Activated naive CD4-positive, alpha-beta T cell treated with anti-CD3 and anti-CD28 coated beads, Interleukin-2, amount 10 ng/mL, durations not matched to agents 7 days and 5 days (primary cell): ENCODE measurements around the gene ANXA10.
"Not testable (repeated sequence)": the region's sequence is repeated elsewhere in the genome, so short reads cannot be mapped to it uniquely, and the experiment has no call there.

Source experiments
- CTCF ChIA-PET: fragments of 350-600 bp; sonication (Branson Sonifier 250); formaldehyde crosslinking; loops from one replicate; lab custom pipeline; 2021; ENCODE audit warnings: antibody characterized with exemption; lab: Charles Lee
- DNase-seq: peaks from one replicate; pipeline ENCODE4 v3.0.0-alpha.2; 2020
- H3K27ac Mint-ChIP-seq: one replicate; pipeline ENCODE4 v1.8.0; 2021; ENCODE audit warnings: mild to moderate bottlenecking, moderate library complexity, mixed read lengths
- H3K27me3 Mint-ChIP-seq: one replicate; pipeline ENCODE4 v1.8.0; 2021; ENCODE audit warnings: mild to moderate bottlenecking, mixed read lengths
- H3K36me3 Mint-ChIP-seq: one replicate; pipeline ENCODE4 v1.8.0; 2021; ENCODE audit warnings: mixed read lengths
- H3K4me1 Mint-ChIP-seq: one replicate; pipeline ENCODE4 v1.8.0; 2021; ENCODE audit warnings: mixed read lengths
- H3K4me3 Mint-ChIP-seq: one replicate; pipeline ENCODE4 v1.8.0; 2021; ENCODE audit warnings: mild to moderate bottlenecking, moderate library complexity, mixed read lengths
- H3K9me3 Mint-ChIP-seq: one replicate; pipeline ENCODE4 v1.8.0; 2021; ENCODE audit warnings: mixed read lengths

Gene ANXA10

GRCh38 chr4:168096407-168096784 lies 4.1 kb downstream of the ANXA10 start:
- DNase-seq: no peak
- no peaks in the 10 kb centered on the region for H3K36me3 Mint-ChIP-seq
- no peaks in the 10 kb centered on the region for H3K27me3 Mint-ChIP-seq
- H3K4me1 Mint-ChIP-seq: no peaks in the 10 kb centered on the region
- CTCF ChIA-PET: no interaction called here
- H3K27ac Mint-ChIP-seq: no peak overlapping the region
- no peaks in the 10 kb centered on the region for H3K9me3 Mint-ChIP-seq
- no peak overlapping the region for H3K4me3 Mint-ChIP-seq

- no peaks in the 10 kb centered on the region for H3K27me3 Mint-ChIP-seq
- H3K4me1 Mint-ChIP-seq: no peaks in the 10 kb centered on the region
- H3K36me3 Mint-ChIP-seq: no peaks in the 10 kb centered on the region
- DNase-seq: no peak
- H3K4me3 Mint-ChIP-seq: no peak overlapping the region
- CTCF ChIA-PET: no interaction called here
- H3K27ac Mint-ChIP-seq: no peak overlapping the region
- H3K9me3 Mint-ChIP-seq: no peaks in the 10 kb centered on the region
Observed at GRCh38 chr4:168097161-168097560, 4.8 kb downstream of the ANXA10 start.

GRCh38 chr4:168098248-168098717 lies 5.9 kb downstream of the ANXA10 start:
- no peaks in the 10 kb centered on the region for H3K27me3 Mint-ChIP-seq
- CTCF ChIA-PET: no interaction called here

GRCh38 chr4:168099195-168099594 lies 6.9 kb downstream of the ANXA10 start:
- Mint-ChIP-seq H3K9me3 (no peaks in the 10 kb centered on the region), H3K27me3 (no peaks in the 10 kb centered on the region), H3K4me3 (no peak overlapping the region), H3K4me1 (no peaks in the 10 kb centered on the region), H3K27ac (no peak overlapping the region), H3K36me3 (no peaks in the 10 kb centered on the region)
- no peak for DNase-seq
- CTCF ChIA-PET: no interaction called here

More at GRCh38 chr4:168098248-168098717, 5.9 kb downstream of the ANXA10 start:
- Mint-ChIP-seq H3K4me1 (no peaks in the 10 kb centered on the region), H3K27ac (no peak overlapping the region), H3K4me3 (no peak overlapping the region), H3K9me3 (no peaks in the 10 kb centered on the region), H3K36me3 (no peaks in the 10 kb centered on the region)
- DNase-seq: no peak

DNA sequence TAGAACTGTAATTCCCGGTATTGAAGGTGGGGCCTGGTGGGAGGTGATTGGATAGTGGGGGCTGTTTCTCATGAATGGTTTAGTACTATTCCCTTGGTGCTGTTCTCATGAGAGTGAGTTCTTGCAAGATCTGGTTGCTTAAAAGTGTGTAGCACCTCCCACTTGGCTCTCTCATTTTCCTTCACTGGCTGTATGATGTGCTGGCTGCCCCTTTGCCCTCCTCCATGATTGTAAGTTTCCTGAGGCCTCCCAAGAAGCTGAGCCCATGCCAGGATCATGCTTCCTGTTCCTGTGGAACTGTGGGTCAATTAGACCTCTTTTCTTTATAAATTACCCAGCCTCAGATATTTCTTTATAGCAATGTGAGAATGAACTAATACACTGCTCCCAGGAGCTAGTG lies 8.7 kb downstream of the ANXA10 start:
- H3K27me3 Mint-ChIP-seq: no peaks in the 10 kb centered on the region
- DNase-seq: no peak
- CTCF ChIA-PET: no interaction called here
- H3K27ac Mint-ChIP-seq: no peak overlapping the region
- H3K36me3 Mint-ChIP-seq: no peaks in the 10 kb centered on the region
- H3K9me3 Mint-ChIP-seq: no peaks in the 10 kb centered on the region
- H3K4me1 Mint-ChIP-seq: no peaks in the 10 kb centered on the region
- H3K4me3 Mint-ChIP-seq: no peak overlapping the region

GRCh38 chr4:168102403-168102802 lies 10.1 kb downstream of the ANXA10 start:
- Mint-ChIP-seq H3K27me3 (no peaks in the 10 kb centered on the region), H3K4me1 (no peaks in the 10 kb centered on the region), H3K36me3 (no peaks in the 10 kb centered on the region), H3K4me3 (no peak overlapping the region), H3K27ac (no peak overlapping the region), H3K9me3 (no peaks in the 10 kb centered on the region)
- no peak for DNase-seq
- CTCF ChIA-PET: no interaction called here

GRCh38 chr4:168109527-168109926 lies 17.2 kb downstream of the ANXA10 start:
- no peak overlapping the region for H3K4me3 Mint-ChIP-seq
- CTCF ChIA-PET: interaction anchor here (0.8 kb wide), 1 partner anchor 44 kb away, joined by 4 read pairs; no protein-coding TSS in a partner anchor
- no peak for DNase-seq
- H3K4me1 Mint-ChIP-seq: no peaks in the 10 kb centered on the region
- H3K27me3 Mint-ChIP-seq: no peaks in the 10 kb centered on the region
- H3K9me3 Mint-ChIP-seq: no peaks in the 10 kb centered on the region
- H3K27ac Mint-ChIP-seq: no peak overlapping the region
- H3K36me3 Mint-ChIP-seq: no peaks in the 10 kb centered on the region

DNA sequence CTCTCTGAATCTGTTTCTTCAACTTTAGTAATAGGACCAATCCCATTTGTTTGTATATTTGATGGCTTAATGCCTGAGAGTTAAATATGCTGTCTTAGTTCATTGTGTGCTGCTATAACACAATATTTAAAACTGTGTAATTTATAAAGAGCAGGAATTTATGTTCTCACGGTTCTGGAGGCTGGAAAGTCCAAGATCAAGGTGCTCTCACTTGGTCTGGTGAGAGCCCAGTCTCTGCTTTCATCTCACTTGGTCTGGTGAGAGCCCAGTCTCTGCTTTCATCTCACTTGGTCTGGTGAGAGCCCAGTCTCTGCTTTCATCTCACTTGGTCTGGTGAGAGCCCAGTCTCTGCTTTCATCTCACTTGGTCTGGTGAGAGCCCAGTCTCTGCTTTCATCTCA lies 20.7 kb downstream of the ANXA10 start:
- H3K27me3 Mint-ChIP-seq, H3K9me3 Mint-ChIP-seq, H3K4me3 Mint-ChIP-seq, DNase-seq, H3K4me1 Mint-ChIP-seq, CTCF ChIA-PET, H3K27ac Mint-ChIP-seq, H3K36me3 Mint-ChIP-seq: not testable (repeated sequence)

- Mint-ChIP-seq H3K9me3 (no peaks in the 10 kb centered on the region), H3K4me3 (no peak overlapping the region), H3K4me1 (no peaks in the 10 kb centered on the region), H3K27me3 (no peaks in the 10 kb centered on the region), H3K27ac (no peak overlapping the region), H3K36me3 (no peaks in the 10 kb centered on the region)
- CTCF ChIA-PET: no interaction called here
- DNase-seq: no peak
Observed at GRCh38 chr4:168118116-168118655, 25.8 kb downstream of the ANXA10 start.

GRCh38 chr4:168119100-168119499 lies 26.8 kb downstream of the ANXA10 start:
- no peak overlapping the region for H3K4me3 Mint-ChIP-seq
- H3K36me3 Mint-ChIP-seq: no peaks in the 10 kb centered on the region
- H3K27ac Mint-ChIP-seq: no peak overlapping the region
- no peak for DNase-seq
- H3K27me3 Mint-ChIP-seq: no peaks in the 10 kb centered on the region
- H3K9me3 Mint-ChIP-seq: no peaks in the 10 kb centered on the region
- CTCF ChIA-PET: no interaction called here
- H3K4me1 Mint-ChIP-seq: no peaks in the 10 kb centered on the region

GRCh38 chr4:168119890-168120289 lies 27.6 kb downstream of the ANXA10 start:
- H3K36me3 Mint-ChIP-seq: no peaks in the 10 kb centered on the region
- DNase-seq: no peak
- H3K9me3 Mint-ChIP-seq: no peaks in the 10 kb centered on the region
- H3K27me3 Mint-ChIP-seq: no peaks in the 10 kb centered on the region
- H3K4me1 Mint-ChIP-seq: no peaks in the 10 kb centered on the region
- no peak overlapping the region for H3K4me3 Mint-ChIP-seq
- no peak overlapping the region for H3K27ac Mint-ChIP-seq
- CTCF ChIA-PET: no interaction called here

DNA sequence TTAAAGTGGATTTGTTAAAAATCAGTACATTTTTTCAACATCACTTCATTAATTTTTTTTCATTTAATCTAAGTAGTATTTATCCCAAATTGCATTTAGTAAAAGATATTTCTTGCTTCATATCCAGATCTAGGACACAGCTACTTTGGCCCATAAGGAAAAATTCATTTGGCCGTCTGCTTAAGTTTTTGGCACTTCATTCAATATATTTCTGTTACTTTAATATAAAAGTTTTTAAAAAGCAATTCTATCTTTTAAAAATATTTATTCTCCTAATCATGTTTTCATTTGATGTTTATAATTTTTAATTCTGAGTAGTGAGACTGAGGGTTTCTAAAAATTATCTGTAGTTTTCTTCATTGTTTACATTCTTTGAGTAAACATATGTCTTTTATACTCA lies 28.5 kb downstream of the ANXA10 start:
- no peak for DNase-seq
- CTCF ChIA-PET: no interaction called here
- H3K4me1 Mint-ChIP-seq: no peaks in the 10 kb centered on the region
- no peaks in the 10 kb centered on the region for H3K27me3 Mint-ChIP-seq
- H3K4me3 Mint-ChIP-seq: no peak overlapping the region
- H3K36me3 Mint-ChIP-seq: no peaks in the 10 kb centered on the region
- H3K9me3 Mint-ChIP-seq: no peaks in the 10 kb centered on the region
- no peak overlapping the region for H3K27ac Mint-ChIP-seq

- H3K4me3 Mint-ChIP-seq: no peak overlapping the region
- H3K36me3 Mint-ChIP-seq: no peaks in the 10 kb centered on the region
- H3K4me1 Mint-ChIP-seq: no peaks in the 10 kb centered on the region
- H3K27ac Mint-ChIP-seq: no peak overlapping the region
- CTCF ChIA-PET: no interaction called here
- no peak for DNase-seq
- no peaks in the 10 kb centered on the region for H3K9me3 Mint-ChIP-seq
- H3K27me3 Mint-ChIP-seq: peaks cover 3% of the 10 kb centered on the region
Observed at GRCh38 chr4:168124008-168124641, 31.8 kb downstream of the ANXA10 start.

GRCh38 chr4:168126952-168127351 lies 34.6 kb downstream of the ANXA10 start:
- no peaks in the 10 kb centered on the region for H3K36me3 Mint-ChIP-seq
- no peak for DNase-seq
- CTCF ChIA-PET: no interaction called here
- no peaks in the 10 kb centered on the region for H3K4me1 Mint-ChIP-seq
- no peak overlapping the region for H3K27ac Mint-ChIP-seq
- no peak overlapping the region for H3K4me3 Mint-ChIP-seq
- peaks cover 3% of the 10 kb centered on the region for H3K27me3 Mint-ChIP-seq
- H3K9me3 Mint-ChIP-seq: no peaks in the 10 kb centered on the region

GRCh38 chr4:168128601-168129000 lies 36.3 kb downstream of the ANXA10 start:
- H3K27ac Mint-ChIP-seq: no peak overlapping the region
- CTCF ChIA-PET: no interaction called here
- no peaks in the 10 kb centered on the region for H3K36me3 Mint-ChIP-seq
- H3K4me3 Mint-ChIP-seq: no peak overlapping the region
- no peaks in the 10 kb centered on the region for H3K4me1 Mint-ChIP-seq
- peaks cover 3% of the 10 kb centered on the region for H3K27me3 Mint-ChIP-seq
- H3K9me3 Mint-ChIP-seq: no peaks in the 10 kb centered on the region
- no peak for DNase-seq
